ENCODE results near the gene ATP13A2. TPM values are rescaled to one million over a fixed set of nuclear protein-coding genes. Genes with fewer than 3 reads are reported as not detected.

The ATP13A2 gene
- total RNA-seq, 1 experiment from 2014 or later = 61.3 TPM

GRCh38 chr1:16970132-16970910, 41.4 kb downstream of the ATP13A2 start:
- no peak for TF ChIP-seq CTCF (IDR thresholded peaks at IDR 0.05; ENCODE audit: unreplicated experiment)
- Mint-ChIP-seq H3K4me3 (ENCODE audit: unreplicated experiment) (no peak overlapping the region), H3K36me3 (ENCODE audit: insufficient read depth, unreplicated experiment) (peaks cover 21% of the 10 kb centered on the region), H3K27ac (ENCODE audit: low read depth, unreplicated experiment) (no peak overlapping the region), H3K4me1 (ENCODE audit: insufficient read depth, unreplicated experiment) (peaks cover 7% of the 10 kb centered on the region), H3K9me3 (ENCODE audit: unreplicated experiment) (no peaks in the 10 kb centered on the region), H3K27me3 (ENCODE audit: insufficient read depth, unreplicated experiment) (no peaks in the 10 kb centered on the region)
- no TSS peak for BruUV-seq (replicated peaks)
- ChIA-PET POLR2A (interaction anchor here (0.8 kb wide), 2 partner anchors 10 to 76 kb away, joined by 3 to 4 read pairs; no protein-coding TSS in a partner anchor), CTCF (no interaction called here)
- intact Hi-C loops (cut with micrococcal nuclease) = no loop called here
- no peak for DNase-seq (ENCODE audit: unreplicated experiment)

GRCh38 chr1:16969651-16970050, 42.1 kb downstream of the ATP13A2 start:
- no TSS peak for BruUV-seq (replicated peaks)
- Mint-ChIP-seq H3K36me3 (ENCODE audit: insufficient read depth, unreplicated experiment) (peaks cover 24% of the 10 kb centered on the region), H3K9me3 (ENCODE audit: unreplicated experiment) (no peaks in the 10 kb centered on the region), H3K27ac (ENCODE audit: low read depth, unreplicated experiment) (no peak overlapping the region), H3K4me1 (ENCODE audit: insufficient read depth, unreplicated experiment) (peaks cover 7% of the 10 kb centered on the region), H3K27me3 (ENCODE audit: insufficient read depth, unreplicated experiment) (no peaks in the 10 kb centered on the region), H3K4me3 (ENCODE audit: unreplicated experiment) (no peak overlapping the region)
- CTCF ChIA-PET = interaction anchor here (0.6 kb wide), 1 partner anchor 422 kb away, joined by 4 read pairs; no protein-coding TSS in a partner anchor
- POLR2A ChIA-PET = interaction anchor here (0.8 kb wide), 2 partner anchors 9 to 76 kb away, joined by 3 to 4 read pairs; no protein-coding TSS in a partner anchor
- intact Hi-C loops (cut with micrococcal nuclease) = no loop called here
- no peak for TF ChIP-seq CTCF (IDR thresholded peaks at IDR 0.05; ENCODE audit: unreplicated experiment)
- no peak for DNase-seq (ENCODE audit: unreplicated experiment)

- intact Hi-C loops (cut with micrococcal nuclease) = no loop called here
- Mint-ChIP-seq H3K4me1 (ENCODE audit: insufficient read depth, unreplicated experiment) (peaks cover 7% of the 10 kb centered on the region), H3K4me3 (ENCODE audit: unreplicated experiment) (no peak overlapping the region), H3K27ac (ENCODE audit: low read depth, unreplicated experiment) (no peak overlapping the region), H3K9me3 (ENCODE audit: unreplicated experiment) (no peaks in the 10 kb centered on the region), H3K36me3 (ENCODE audit: insufficient read depth, unreplicated experiment) (peaks cover 29% of the 10 kb centered on the region), H3K27me3 (ENCODE audit: insufficient read depth, unreplicated experiment) (no peaks in the 10 kb centered on the region)
- ChIA-PET POLR2A (no interaction called here), CTCF (interaction anchor here (0.6 to 1.4 kb wide), 3 partner anchors 16 to 422 kb away, joined by 3 to 5 read pairs (median 4); no protein-coding TSS in a partner anchor)
- no TSS peak for BruUV-seq (replicated peaks)
- no peak for TF ChIP-seq CTCF (IDR thresholded peaks at IDR 0.05; ENCODE audit: unreplicated experiment)
- no peak for DNase-seq (ENCODE audit: unreplicated experiment)
Measured at GRCh38 chr1:16969057-16969611, 42.6 kb downstream of the ATP13A2 start.

- Mint-ChIP-seq H3K9me3 (ENCODE audit: unreplicated experiment) (no peaks in the 10 kb centered on the region), H3K36me3 (ENCODE audit: insufficient read depth, unreplicated experiment) (peaks cover 29% of the 10 kb centered on the region), H3K4me3 (ENCODE audit: unreplicated experiment) (no peak overlapping the region), H3K27ac (ENCODE audit: low read depth, unreplicated experiment) (no peak overlapping the region), H3K27me3 (ENCODE audit: insufficient read depth, unreplicated experiment) (no peaks in the 10 kb centered on the region), H3K4me1 (ENCODE audit: insufficient read depth, unreplicated experiment) (peaks cover 7% of the 10 kb centered on the region)
- TF ChIP-seq CTCF (IDR thresholded peaks at IDR 0.05; ENCODE audit: unreplicated experiment) = no peak
- intact Hi-C loops (cut with micrococcal nuclease) = no loop called here
- BruUV-seq (replicated peaks) = no TSS peak
- no peak for DNase-seq (ENCODE audit: unreplicated experiment)
- ChIA-PET POLR2A (no interaction called here), CTCF (interaction anchor here (0.6 to 1.4 kb wide), 3 partner anchors 15 to 55 kb away, joined by 3 to 5 read pairs (median 3); no protein-coding TSS in a partner anchor)
Measured at GRCh38 chr1:16968372-16968771, 43.4 kb downstream of the ATP13A2 start.

Measured in MCF 10A (cell line).